Measurements from ENCODE around the gene BLTP2. TPM values are rescaled to one million over a fixed set of nuclear protein-coding genes. Genes with fewer than 3 reads are reported as not detected.

BLTP2 gene
- total RNA-seq, 1 donor, result 200 TPM

DNA sequence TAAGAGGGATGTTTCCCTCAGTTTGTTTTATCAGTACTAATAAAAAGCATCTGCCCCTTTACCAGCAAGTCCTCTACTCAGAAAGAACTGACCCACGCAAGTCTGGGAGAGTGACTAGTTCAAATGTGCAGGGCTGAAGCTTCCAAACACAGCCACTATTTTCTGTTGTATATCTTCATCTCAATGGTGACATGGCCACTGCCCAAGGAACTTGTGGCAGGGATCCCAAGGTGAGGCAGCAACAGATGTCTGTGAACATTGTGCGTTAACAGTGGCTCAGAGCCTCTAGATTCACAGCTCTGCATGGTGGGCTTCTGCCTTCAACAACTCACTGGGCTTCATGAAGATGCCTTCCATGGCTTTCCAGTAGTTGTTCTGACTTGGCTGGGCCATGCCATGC, 3.7 kb upstream of the BLTP2 start:
- no peak overlapping the region for H3K4me3 ChIP-seq (ENCODE audit: low read depth, low read length)
- TF ChIP-seq, protein P1, sequence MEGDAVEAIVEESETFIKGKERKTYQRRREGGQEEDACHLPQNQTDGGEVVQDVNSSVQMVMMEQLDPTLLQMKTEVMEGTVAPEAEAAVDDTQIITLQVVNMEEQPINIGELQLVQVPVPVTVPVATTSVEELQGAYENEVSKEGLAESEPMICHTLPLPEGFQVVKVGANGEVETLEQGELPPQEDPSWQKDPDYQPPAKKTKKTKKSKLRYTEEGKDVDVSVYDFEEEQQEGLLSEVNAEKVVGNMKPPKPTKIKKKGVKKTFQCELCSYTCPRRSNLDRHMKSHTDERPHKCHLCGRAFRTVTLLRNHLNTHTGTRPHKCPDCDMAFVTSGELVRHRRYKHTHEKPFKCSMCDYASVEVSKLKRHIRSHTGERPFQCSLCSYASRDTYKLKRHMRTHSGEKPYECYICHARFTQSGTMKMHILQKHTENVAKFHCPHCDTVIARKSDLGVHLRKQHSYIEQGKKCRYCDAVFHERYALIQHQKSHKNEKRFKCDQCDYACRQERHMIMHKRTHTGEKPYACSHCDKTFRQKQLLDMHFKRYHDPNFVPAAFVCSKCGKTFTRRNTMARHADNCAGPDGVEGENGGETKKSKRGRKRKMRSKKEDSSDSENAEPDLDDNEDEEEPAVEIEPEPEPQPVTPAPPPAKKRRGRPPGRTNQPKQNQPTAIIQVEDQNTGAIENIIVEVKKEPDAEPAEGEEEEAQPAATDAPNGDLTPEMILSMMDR (IDR thresholded peaks at IDR 0.05; ENCODE audit: insufficient read depth, low read length), result no peak
- DNase-seq (ENCODE audit: low read depth), result no peak

GRCh38 chr17:28646039-28646754, 1.2 kb upstream of the BLTP2 start:
- TF ChIP-seq, protein P1 (IDR thresholded peaks at IDR 0.05; ENCODE audit: insufficient read depth, low read length), result no peak
- DNase-seq (ENCODE audit: low read depth), result peak; percentile 2
- no peak overlapping the region for H3K4me3 ChIP-seq (ENCODE audit: low read depth, low read length)

GRCh38 chr17:28645576-28645939, 600 bp upstream of the BLTP2 start:
- TF ChIP-seq, protein P1 (IDR thresholded peaks at IDR 0.05; ENCODE audit: insufficient read depth, low read length), result no peak
- peak overlapping the region; percentile 74 for H3K4me3 ChIP-seq (ENCODE audit: low read depth, low read length)
- no peak for DNase-seq (ENCODE audit: low read depth)

GRCh38 chr17:28643983-28644786, 773 bp downstream of the BLTP2 start:
- DNase-seq (ENCODE audit: low read depth), result peak; percentile 62
- H3K4me3 ChIP-seq (ENCODE audit: low read depth, low read length), result peak overlapping the region; percentile 95
- TF ChIP-seq, protein P1 (IDR thresholded peaks at IDR 0.05; ENCODE audit: insufficient read depth, low read length), result peak; percentile 60

DNA sequence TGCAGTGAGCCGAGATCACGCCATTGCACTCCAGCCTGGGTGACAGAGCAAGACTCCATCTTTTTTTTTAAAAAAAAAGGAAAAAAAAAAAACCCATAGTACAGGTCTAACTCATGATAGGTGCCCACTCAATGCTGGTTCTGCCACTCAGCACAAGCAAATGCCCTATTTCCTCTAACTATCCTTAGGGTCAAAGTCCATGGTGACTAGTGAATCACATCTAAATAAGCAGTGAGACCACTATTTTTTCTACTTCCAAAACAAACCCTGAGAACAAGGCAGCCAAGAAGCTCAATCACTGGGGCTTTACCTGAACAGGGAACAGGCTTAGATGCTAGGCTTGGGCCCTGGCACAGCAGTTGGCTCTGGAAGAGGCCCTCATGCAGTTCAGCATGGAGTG, 3.4 kb downstream of the BLTP2 start:
- DNase-seq (ENCODE audit: low read depth), result no peak
- TF ChIP-seq, protein P1 (IDR thresholded peaks at IDR 0.05; ENCODE audit: insufficient read depth, low read length), result no peak
- no peak overlapping the region for H3K4me3 ChIP-seq (ENCODE audit: low read depth, low read length)

DNA sequence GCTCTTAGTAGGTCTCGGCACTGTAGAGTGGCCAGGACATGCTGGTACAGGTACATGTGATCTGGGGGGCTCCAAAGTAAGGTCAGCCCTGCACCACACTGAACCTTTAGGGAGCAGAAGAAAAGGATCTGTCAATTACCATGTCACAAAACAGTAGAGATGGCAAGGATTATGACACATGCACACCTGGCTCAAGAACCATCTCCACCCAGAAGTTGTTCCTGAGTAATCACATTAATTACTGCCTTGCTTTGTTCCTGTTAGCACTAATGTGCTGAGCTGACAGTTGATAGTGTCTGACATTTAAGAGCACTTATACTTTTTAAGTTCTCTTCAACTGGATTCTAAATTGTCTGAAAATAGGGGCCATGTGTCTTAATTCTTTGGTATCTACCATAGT, 9.5 kb downstream of the BLTP2 start:
- no peak for DNase-seq (ENCODE audit: low read depth)
- H3K4me3 ChIP-seq (ENCODE audit: low read depth, low read length), result no peak overlapping the region
- TF ChIP-seq, protein P1 (IDR thresholded peaks at IDR 0.05; ENCODE audit: insufficient read depth, low read length), result no peak
